ENCODE results near the gene DDX41. TPM values are rescaled to one million over a fixed set of nuclear protein-coding genes. Genes with fewer than 3 reads are reported as not detected.

Gene DDX41
- total RNA-seq, 1 experiment from 2014 or later: 137 TPM

- POLR2A ChIA-PET: no interaction called here
- CTCF ChIA-PET: interaction anchor here (0.6 to 2.3 kb wide), 16 partner anchors 16 to 414 kb away, joined by 3 to 15 read pairs (median 4); partner anchors contain the start of genes DDX41, FGFR4 and TMED9
- peak; percentile 91 to 98 for TF ChIP-seq CTCF (IDR thresholded peaks at IDR 0.05; ENCODE audit: insufficient read depth in 1 of 2, low read depth in 1 of 2, low read length in 1 of 2, severe bottlenecking in 1 of 2, unreplicated experiment in 1 of 2)
- H3K27me3 Mint-ChIP-seq (ENCODE audit: insufficient read depth, unreplicated experiment): peaks cover 11% of the 10 kb centered on the region
- H3K4me1 Mint-ChIP-seq (ENCODE audit: low read depth, unreplicated experiment): peaks cover 26% of the 10 kb centered on the region
- no peaks in the 10 kb centered on the region for H3K36me3 ChIP-seq (ENCODE audit: control insufficient read depth, insufficient read depth, low read length)
- peaks cover 12% of the 10 kb centered on the region for H3K4me1 ChIP-seq
- H3K36me3 Mint-ChIP-seq (ENCODE audit: insufficient read depth, unreplicated experiment): peaks cover 7% of the 10 kb centered on the region
- intact Hi-C loops (cut with micrococcal nuclease; ENCODE audit: unreplicated experiment): loop anchor here (1.0 kb wide), 3 partner anchors 13 to 97 kb away; no protein-coding TSS in a partner anchor
- BruUV-seq (replicated peaks): no TSS peak
- H3K4me3 ChIP-seq (ENCODE audit: low read depth, low read length): no peak overlapping the region
- H3K9me3 Mint-ChIP-seq (ENCODE audit: unreplicated experiment): no peaks in the 10 kb centered on the region
- no peak overlapping the region for H3K4me3 Mint-ChIP-seq (ENCODE audit: unreplicated experiment)
- H3K27ac Mint-ChIP-seq (ENCODE audit: unreplicated experiment): no peak overlapping the region
- DNase-seq: peak; percentile 88 to 92
- H3K27me3 ChIP-seq (replicated peaks; ENCODE audit: control insufficient read depth, insufficient read depth, low read length): no peaks in the 10 kb centered on the region
- no peaks in the 10 kb centered on the region for H3K9me3 ChIP-seq
Observed at GRCh38 chr5:177500685-177501522, 15.9 kb downstream of the DDX41 start.

GRCh38 chr5:177499842-177500241 lies 16.9 kb downstream of the DDX41 start:
- BruUV-seq (replicated peaks): no TSS peak
- peaks cover 23% of the 10 kb centered on the region for H3K4me1 ChIP-seq
- no peaks in the 10 kb centered on the region for H3K27me3 ChIP-seq (replicated peaks; ENCODE audit: control insufficient read depth, insufficient read depth, low read length)
- ChIA-PET POLR2A (no interaction called here), CTCF (interaction anchor here (0.7 to 2.3 kb wide), 3 partner anchors 42 to 95 kb away, joined by 4 to 15 read pairs (median 9); partner anchors contain the start of gene TMED9)
- Mint-ChIP-seq H3K27ac (ENCODE audit: unreplicated experiment) (no peak overlapping the region), H3K36me3 (ENCODE audit: insufficient read depth, unreplicated experiment) (peaks cover 7% of the 10 kb centered on the region), H3K27me3 (ENCODE audit: insufficient read depth, unreplicated experiment) (peaks cover 11% of the 10 kb centered on the region), H3K4me1 (ENCODE audit: low read depth, unreplicated experiment) (peaks cover 27% of the 10 kb centered on the region), H3K4me3 (ENCODE audit: unreplicated experiment) (peak overlapping the region; percentile 23), H3K9me3 (ENCODE audit: unreplicated experiment) (no peaks in the 10 kb centered on the region)
- H3K9me3 ChIP-seq: no peaks in the 10 kb centered on the region
- intact Hi-C loops (cut with micrococcal nuclease; ENCODE audit: unreplicated experiment): no loop called here
- H3K36me3 ChIP-seq (ENCODE audit: control insufficient read depth, insufficient read depth, low read length): peaks cover 2% of the 10 kb centered on the region; the same call in 1 of the 2 replicates
- no peak for TF ChIP-seq CTCF (IDR thresholded peaks at IDR 0.05; ENCODE audit: insufficient read depth in 1 of 2, low read depth in 1 of 2, low read length in 1 of 2, severe bottlenecking in 1 of 2, unreplicated experiment in 1 of 2)
- DNase-seq: no peak
- H3K4me3 ChIP-seq (ENCODE audit: low read depth, low read length): no peak overlapping the region

- CTCF ChIA-PET: interaction anchor here (0.6 to 3.0 kb wide), 11 partner anchors 9 to 189 kb away, joined by 3 to 29 read pairs (median 8); no protein-coding TSS in a partner anchor
Observed at GRCh38 chr5:177498013-177498787, 18.6 kb downstream of the DDX41 start.

More at GRCh38 chr5:177498013-177498787, 18.6 kb downstream of the DDX41 start:
- peaks cover 2% of the 10 kb centered on the region; the same call in 1 of the 2 replicates for H3K36me3 ChIP-seq (ENCODE audit: control insufficient read depth, insufficient read depth, low read length)
- H3K27me3 ChIP-seq (replicated peaks; ENCODE audit: control insufficient read depth, insufficient read depth, low read length): no peaks in the 10 kb centered on the region
- POLR2A ChIA-PET: interaction anchor here (0.6 to 1.8 kb wide), 13 partner anchors 10 to 411 kb away, joined by 3 to 8 read pairs (median 4); partner anchors contain the start of genes FGFR4 and GRK6
- H3K4me1 Mint-ChIP-seq (ENCODE audit: low read depth, unreplicated experiment): peaks cover 27% of the 10 kb centered on the region
- H3K4me3 Mint-ChIP-seq (ENCODE audit: unreplicated experiment): peak overlapping the region; percentile 89
- H3K4me3 ChIP-seq (ENCODE audit: low read depth, low read length): peak overlapping the region; percentile 28
- no TSS peak for BruUV-seq (replicated peaks)
- peaks cover 7% of the 10 kb centered on the region for H3K36me3 Mint-ChIP-seq (ENCODE audit: insufficient read depth, unreplicated experiment)
- no peaks in the 10 kb centered on the region for H3K9me3 Mint-ChIP-seq (ENCODE audit: unreplicated experiment)
- no peak for DNase-seq
- peak overlapping the region; percentile 63 for H3K27ac Mint-ChIP-seq (ENCODE audit: unreplicated experiment)
- peaks cover 25% of the 10 kb centered on the region for H3K4me1 ChIP-seq
- intact Hi-C loops (cut with micrococcal nuclease; ENCODE audit: unreplicated experiment): no loop called here
- H3K9me3 ChIP-seq: no peaks in the 10 kb centered on the region
- H3K27me3 Mint-ChIP-seq (ENCODE audit: insufficient read depth, unreplicated experiment): peaks cover 11% of the 10 kb centered on the region
- TF ChIP-seq CTCF (IDR thresholded peaks at IDR 0.05; ENCODE audit: insufficient read depth in 1 of 2, low read depth in 1 of 2, low read length in 1 of 2, severe bottlenecking in 1 of 2, unreplicated experiment in 1 of 2): no peak

Measured in Caco-2 (cell line).